NOMO-1 (cell line): ENCODE data around the gene POU2AF1.

Source experiments
- DNase-seq, 2 experiments: peaks; one replicate each; lab custom pipeline; 2025; ENCODE audit not compliant: unreplicated experiment in 2 of 2; lab: John Stamatoyannopoulos, UW

Gene POU2AF1, protein sequence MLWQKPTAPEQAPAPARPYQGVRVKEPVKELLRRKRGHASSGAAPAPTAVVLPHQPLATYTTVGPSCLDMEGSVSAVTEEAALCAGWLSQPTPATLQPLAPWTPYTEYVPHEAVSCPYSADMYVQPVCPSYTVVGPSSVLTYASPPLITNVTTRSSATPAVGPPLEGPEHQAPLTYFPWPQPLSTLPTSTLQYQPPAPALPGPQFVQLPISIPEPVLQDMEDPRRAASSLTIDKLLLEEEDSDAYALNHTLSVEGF

GRCh38 chr11:111378861-111379601 lies at the start of gene POU2AF1:
POU2AF1 (minus strand) TSS chr11:111379275; CDS start chr11:111379177, 98 bp downstream.
- no peak for DNase-seq

DNA sequence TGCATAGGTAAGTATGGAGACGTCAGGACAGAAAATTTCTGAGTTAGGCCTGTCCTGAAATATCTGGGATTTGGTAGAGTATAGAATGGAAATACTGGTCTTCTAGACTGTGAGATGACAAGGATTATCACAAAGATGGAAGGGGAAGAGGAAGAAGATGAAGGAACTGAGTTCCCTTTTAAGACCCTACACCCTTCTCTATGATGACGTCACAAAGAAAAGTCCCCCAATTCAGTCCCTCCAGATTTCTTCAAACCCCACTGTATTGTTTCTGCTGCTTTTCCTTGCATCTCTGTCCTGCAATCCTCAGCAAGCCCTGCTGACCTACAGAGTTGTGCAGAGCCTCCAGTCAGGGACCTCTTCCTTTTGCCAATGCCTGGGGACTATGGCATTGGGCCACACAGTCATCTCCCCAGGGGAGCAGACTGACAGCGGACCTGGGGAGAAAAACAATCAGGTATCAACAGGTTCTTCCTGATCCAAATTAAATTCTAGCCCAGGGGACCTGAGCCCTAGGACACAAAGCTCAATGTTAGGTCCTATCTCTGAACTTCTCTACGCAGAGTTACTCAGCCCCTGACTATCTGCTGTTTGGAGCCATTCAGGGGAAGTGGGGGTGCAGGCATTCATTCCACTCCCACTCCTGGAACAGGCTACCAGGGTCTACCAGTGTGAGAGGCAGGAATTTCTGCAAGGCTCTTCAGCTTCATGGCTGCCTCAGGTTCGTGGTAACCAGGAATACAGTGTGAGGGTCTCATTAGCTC lies 49.2 kb upstream of the POU2AF1 start:
- no peak for DNase-seq

DNA sequence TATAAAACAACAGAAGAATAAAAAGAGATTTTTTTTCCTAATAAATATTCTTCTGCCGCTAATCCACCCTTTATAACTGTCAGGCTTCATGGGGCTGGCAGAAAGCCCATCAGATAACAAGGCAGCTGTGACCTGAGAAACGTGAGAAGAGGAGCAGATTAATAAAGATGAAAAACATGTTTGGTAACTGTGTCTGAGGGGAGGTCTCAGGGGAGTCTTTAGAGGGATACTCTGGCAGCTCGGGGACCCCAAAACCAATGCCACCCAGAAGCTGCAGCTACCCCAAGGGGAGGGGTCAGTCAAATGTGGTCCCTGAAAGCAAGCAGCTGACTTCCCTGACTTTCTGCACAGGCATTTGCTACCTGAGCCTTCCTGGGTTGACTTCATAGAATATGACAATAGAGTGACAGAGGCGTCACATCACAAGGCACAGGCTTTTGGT lies 48.4 kb upstream of the POU2AF1 start:
- no peak for DNase-seq

GRCh38 chr11:111426617-111427016 lies 47.5 kb upstream of the POU2AF1 start:
- DNase-seq, result no peak

GRCh38 chr11:111423250-111423615 lies 44.2 kb upstream of the POU2AF1 start:
- DNase-seq, result no peak

DNA sequence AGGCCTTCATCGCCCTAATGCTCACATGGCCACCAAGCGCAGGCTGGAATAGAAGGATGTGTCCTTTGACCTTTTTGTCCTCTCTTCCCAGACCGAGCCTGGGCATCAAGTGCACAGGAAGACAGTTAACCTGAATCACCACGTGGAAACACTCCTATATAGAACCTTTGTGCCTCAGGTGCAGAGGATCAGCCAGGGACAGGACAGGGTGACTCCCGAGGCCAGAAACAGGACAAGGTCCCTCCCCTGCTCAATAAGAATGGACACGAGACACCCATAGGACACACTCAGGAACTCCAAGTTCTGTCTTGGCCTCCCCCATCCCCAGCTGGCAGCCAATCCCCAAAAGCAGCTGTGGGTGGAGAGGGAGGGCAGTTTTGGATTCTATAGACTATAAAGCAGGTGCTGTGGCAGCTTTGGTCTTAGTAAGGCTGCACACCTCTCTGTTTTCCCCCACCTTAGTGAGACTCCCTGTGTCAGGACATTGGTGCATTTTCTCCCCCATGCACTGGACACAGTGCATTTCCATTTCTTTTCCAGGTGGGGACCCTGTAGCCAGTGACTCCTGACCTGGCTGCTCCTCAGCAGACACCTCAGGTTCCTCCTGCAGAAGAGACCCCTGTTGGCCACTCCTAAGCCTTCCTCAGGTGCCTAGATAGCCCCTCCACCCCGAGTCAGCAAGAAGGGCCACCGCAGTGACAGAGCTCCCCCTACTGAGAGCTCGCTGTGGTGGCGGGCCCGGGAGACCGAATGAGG lies 43.6 kb upstream of the POU2AF1 start:
- peak; percentile 7 to 34 for DNase-seq

GRCh38 chr11:111421251-111421650 lies 42.2 kb upstream of the POU2AF1 start:
- DNase-seq, result no peak

- no peak for DNase-seq
Measured at GRCh38 chr11:111419641-111420327, 40.7 kb upstream of the POU2AF1 start.

GRCh38 chr11:111419181-111419580 lies 40.1 kb upstream of the POU2AF1 start:
- DNase-seq, result no peak

- DNase-seq, result no peak
Measured at GRCh38 chr11:111418436-111418787, 39.3 kb upstream of the POU2AF1 start.

DNA sequence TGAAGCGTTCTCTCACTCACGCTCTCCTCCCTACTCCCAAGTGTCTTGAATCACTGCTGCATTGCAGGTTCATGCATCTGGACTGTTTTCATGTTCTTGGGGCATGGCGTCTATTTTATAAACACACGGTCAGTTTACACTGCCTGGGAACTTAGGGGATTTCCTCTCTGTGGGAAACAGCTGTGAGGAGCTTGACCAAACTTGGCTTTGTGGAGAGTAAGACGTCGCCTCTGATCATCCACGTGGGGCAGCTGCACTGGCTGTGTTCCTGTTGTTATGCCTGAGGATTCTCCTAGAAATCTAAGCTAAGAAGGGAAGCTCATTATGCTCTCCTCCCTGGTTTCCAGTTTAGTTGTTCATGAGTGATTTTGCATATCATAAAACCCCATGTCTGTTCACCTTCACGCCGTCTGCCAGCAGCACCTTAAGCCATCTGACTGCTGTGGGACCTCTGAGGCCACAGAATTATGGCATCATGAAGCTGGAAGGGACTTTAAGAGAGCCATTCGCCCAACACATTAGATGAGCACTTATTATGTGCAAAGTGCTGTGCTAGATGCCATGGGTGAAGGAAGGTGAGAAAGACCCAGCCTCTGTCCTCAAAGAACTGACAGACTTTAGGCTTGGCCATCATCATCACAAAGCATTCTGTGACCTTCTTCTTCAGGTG lies 38.8 kb upstream of the POU2AF1 start:
- DNase-seq, result no peak

- DNase-seq, result peak in 1 of 2 experiments; percentile 39
Measured at GRCh38 chr11:111417011-111417765, 38.1 kb upstream of the POU2AF1 start.

GRCh38 chr11:111416231-111416960 lies 37.3 kb upstream of the POU2AF1 start:
- DNase-seq, result no peak

- no peak for DNase-seq
Measured at GRCh38 chr11:111414936-111415335, 35.9 kb upstream of the POU2AF1 start.

GRCh38 chr11:111414267-111414931 lies 35.3 kb upstream of the POU2AF1 start:
- DNase-seq, result no peak

GRCh38 chr11:111413849-111414248 lies 34.8 kb upstream of the POU2AF1 start:
- no peak for DNase-seq

DNA sequence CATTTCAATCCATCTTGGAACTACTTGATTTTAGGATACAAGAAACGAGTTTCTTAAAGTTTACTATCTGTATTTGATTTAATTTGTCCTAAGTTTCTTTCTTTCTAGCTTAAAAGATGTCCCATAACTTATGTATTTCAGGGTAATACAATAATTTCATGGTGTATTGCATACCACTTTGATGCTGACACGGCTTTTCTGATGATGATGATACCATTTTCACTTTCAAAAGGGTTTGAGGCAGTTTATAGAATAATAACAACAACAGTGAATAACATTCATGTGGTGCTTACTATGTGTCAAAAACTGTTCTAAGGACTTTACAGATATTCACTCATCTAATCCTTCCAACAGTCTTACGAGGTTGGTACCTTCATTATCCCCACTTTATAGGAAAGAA lies 33.2 kb upstream of the POU2AF1 start:
- DNase-seq, result no peak

- DNase-seq, result no peak
Measured at GRCh38 chr11:111411456-111411855, 32.4 kb upstream of the POU2AF1 start.
